ENCODE measurements around the gene CCR7.

- TF ChIP-seq CTCF (conservative IDR thresholded peaks at IDR 0.05): no peak
- no peak for TF ChIP-seq ZFX (IDR thresholded peaks at IDR 0.05)
Observed at GRCh38 chr17:40558890-40559563, 6.2 kb downstream of the CCR7 start.
